Ammon's horn (tissue), 1 donor: ENCODE results near the gene KCNJ5.
A peak's percentile ranks its signal among the peaks of the same experiment; 100 is the strongest.

Experiments
- DNase-seq: peaks from one replicate; pipeline ENCODE4 v3.0.0-alpha.2; 2016; ENCODE audit warnings: low spot score

Gene KCNJ5

DNA sequence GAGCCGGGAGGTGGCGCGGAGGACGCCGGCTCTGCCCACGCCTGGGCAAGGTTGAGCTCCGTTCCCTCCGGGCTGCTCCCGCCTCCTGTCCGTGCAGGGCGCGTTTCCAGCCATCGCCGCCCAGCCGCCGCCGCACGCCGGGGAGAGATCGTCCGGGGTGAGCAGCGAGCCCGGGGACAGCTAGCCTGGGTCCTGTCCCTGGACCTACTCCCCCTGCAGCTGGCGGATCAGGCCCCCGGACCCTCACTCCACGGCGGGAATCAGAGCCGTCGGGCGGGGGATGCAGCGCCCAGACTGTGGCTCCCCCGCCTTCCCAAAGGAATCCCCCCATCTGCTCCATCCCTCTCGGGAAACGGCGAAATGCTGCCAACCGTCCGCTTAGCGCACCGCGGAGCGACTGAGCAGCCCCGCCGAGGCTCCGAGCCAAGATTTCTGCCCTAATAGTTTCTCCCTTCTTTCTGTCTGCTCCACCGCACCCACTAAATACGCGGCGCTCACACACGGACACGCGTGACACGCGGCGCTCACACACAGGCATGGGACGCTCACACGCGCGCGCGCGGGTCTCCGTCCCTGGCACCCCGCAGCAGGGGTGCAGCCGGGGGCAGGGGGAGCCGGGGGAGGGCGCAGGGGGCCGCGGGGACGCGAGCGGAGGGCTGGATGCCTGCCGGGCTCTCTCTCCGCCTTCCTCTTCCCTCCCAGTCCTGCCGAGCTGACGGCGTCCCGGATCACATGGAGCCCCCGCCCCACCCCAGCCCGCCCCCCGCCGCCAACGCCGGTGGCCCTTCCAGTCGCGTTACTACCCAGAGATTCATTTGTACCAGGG lies at the start of gene KCNJ5:
Gene KCNJ5, plus strand, starts transcription at position 814 of the 826 bp plus-strand sequence. CDS start 19,918 bp downstream, outside the sequence.
- no peak for DNase-seq

DNA sequence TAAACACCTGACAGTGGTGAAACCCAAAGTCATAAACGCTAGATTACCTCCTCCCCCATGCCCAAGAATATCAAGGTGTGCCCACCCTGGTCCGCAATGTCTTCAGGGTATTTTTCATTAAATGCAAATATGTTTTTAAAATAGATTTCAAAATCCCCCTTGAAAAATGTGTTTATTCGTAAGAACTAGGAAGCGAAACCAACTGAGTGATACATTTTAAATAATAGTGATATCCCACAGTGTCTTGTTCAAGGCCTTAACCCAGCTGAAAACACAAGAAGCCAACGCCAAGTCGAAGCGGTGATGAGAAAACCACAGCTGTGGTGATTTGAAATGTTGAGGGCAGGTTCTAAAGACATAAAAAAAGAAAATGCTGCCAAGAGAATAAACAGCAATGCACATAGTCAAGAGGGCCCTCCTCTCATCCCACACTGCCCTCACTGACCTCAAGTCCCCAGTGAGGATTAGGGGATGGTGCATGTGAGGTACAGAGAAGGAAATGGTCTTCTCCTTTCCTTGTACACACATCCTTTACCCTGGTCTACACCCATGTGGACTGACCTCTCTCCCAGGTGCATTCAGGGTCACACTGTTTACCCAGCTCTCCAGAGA lies 49.6 kb upstream of the KCNJ5 start:
- DNase-seq: no peak

DNA sequence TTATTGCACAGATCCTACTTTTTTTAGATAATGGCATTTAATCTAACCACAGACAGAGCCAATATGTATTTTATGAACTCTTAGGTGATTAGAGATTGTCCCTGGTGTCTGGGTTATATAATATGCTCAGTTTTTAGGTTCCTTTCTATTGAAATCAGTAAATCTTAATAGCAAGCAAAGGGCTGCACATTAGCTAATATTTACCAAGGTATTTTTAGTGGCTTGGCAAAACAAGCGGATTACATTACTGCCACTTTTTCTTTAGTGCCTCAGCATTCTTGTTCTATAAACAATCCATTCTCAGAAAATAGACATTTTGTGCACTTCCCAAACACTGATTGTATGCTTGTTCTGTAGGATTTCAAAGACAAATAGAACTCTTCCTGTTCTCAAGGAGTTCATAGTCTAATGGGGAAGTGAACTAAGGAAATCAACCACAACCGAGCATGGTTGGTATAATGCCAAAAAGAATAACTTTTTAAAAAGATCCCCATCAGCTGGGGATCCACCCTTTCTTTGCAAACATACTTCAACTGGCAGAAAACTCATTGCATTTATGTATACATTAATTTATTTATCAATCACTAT lies 47.9 kb upstream of the KCNJ5 start:
- DNase-seq: no peak

DNA sequence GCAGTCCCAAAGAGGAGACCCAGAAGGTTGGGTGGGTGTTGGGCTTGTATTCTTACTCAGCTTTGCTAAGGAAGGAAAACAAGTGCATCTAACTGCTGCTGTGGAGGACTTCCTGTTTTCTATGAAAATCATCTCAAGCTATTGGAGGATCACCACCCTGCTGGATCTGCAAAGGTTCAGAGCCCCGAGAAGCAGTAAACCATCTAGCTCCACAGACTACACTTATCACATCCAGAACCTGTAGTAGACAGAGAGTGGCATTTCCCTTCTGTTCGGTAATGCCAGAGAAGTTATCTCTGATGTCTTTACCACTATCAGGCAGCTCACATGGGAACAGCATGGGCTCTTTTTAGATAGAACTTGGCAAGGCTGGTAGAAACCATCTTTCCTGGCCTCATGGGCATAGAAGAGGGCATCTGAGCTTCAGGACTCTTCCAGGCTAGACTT lies 45.8 kb upstream of the KCNJ5 start:
- no peak for DNase-seq

DNA sequence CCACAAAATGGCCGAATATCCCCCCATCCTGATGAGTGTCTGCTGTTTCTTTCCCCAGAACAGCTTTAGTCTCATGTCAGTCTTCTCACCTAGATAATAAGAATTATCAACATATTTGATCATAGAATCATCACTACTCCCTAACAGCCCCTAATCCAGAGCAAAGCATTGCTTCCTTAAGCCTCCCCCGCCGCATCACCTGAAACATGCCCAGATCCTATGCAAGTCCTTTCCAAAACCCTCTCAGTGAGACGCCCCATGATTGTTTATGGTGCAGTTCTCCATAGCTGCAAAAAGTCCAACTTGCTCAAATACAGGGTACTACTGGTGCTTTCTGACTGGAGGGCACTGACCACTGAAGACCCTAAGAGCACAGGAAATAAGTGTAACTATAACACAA lies 44.2 kb upstream of the KCNJ5 start:
- DNase-seq: no peak

DNA sequence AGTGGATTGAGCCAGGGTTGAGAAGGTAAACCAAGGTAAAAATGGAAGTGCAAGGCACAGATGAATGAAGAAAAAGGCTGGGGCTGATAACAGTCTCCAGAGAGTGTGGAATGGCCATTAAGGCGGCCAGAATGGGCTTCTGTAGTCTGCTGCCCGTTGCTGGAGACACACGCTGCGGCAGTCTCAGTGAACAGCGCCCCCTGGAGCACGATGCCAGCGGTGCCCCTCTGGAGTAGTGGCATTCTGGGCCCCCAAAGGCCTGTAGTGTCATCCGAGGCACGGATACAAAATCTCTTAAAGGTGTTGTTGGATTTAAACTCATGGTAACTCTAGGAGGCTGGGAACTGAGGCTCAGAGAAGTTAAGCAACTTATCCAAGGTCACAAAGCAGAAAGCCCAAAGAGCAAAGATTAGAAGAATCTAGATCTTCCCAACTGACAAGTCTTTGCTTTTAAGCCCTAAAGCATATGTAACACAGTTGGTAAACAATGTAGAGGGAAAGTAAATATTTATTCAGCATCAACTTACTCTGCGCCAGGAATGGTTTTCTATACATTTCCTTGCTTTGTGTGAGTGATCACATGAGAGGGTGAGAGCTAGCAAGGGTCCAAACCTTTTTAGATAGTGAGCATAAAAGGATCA lies 42.2 kb upstream of the KCNJ5 start:
- DNase-seq: no peak

DNA sequence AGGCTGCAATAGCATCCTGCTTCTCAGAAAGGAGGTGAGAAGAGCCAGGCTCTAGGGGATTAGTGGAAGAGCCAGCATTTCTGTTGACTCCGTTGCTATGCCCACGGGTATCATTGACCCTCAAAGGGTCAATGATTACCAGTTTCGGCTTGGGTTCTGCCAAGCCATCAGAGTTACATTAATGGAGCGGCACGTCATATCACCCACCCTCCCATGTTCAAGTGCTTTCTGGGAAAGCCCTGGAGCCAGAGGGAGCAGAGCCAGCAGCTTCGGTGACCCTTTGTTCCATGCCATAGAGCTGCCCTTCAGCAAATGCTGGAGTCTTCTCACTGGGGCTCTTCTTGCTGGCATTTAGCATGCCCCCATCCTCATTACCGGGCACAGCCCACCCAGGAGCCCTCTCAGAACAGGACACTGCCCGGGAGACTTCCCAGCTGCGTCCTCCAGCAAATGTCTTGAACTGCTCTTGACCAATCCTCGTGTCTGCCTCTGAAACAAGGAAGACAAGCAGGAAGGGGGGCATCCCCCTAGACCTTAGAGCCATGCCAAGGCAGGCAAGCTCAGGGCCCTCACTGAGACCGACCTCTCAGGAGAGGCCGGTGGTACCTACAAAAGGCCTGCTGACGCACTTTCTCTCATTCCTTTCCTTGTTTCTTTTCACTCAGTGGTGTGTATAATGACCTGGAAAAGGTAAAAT lies 38.7 kb upstream of the KCNJ5 start:
- no peak for DNase-seq

DNA sequence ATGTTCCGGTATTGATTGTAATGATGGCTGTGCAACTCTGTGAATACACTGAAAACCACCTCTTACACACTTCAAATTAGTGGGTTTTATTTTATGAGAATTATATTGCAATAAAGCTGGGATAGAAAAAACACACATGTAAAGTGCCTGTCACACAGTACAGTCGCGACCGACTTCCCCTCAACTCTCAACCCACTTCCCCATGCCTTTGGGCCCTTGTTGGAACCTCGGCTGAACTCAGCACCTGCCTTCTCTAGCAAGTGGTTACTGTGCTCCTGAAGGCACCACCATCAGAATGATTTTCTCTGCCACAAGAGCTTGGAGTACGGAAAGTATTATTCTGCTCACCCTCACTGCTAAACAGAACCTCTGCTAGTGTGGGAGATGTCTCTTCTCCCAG lies 37.6 kb upstream of the KCNJ5 start:
- DNase-seq: no peak

DNA sequence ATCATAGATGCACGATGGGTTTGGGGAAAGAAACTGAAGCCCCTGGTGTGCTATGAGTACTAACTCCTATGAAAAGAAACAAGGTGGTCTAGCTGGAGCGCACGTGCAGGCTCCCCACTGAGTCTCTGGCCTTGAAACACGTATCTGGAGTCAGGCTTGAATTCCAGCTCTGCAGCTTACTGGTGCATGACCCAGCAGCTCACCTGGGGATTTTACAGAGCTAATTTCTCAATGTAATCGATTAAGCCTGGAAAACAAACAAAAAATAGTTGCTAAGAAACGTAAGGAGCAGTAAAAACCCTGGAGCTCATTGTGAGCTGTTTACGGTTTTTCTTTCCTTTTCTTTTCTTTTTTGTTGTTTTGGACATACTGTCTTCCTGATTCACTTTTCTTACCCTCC lies 36.3 kb upstream of the KCNJ5 start:
- DNase-seq: no peak

DNA sequence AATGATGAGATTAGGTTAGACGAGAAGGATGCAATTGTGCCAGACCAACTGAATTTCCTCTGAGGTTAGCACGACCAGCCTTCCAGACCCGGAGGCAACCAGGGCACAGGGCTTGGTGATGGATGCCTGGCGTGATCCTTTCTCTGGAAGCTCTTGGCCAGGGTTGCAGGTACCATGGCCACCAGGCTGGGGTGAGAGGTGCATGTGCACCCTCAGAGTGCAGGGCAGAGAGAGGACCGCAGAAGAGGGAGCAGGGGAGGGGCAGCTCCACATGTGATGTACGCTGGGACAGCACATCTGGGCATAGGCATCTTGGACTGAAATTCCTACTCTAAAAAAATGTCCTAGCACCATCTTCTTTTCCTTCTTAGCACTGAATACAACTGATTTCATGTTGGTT lies 34.9 kb upstream of the KCNJ5 start:
- DNase-seq: no peak

DNA sequence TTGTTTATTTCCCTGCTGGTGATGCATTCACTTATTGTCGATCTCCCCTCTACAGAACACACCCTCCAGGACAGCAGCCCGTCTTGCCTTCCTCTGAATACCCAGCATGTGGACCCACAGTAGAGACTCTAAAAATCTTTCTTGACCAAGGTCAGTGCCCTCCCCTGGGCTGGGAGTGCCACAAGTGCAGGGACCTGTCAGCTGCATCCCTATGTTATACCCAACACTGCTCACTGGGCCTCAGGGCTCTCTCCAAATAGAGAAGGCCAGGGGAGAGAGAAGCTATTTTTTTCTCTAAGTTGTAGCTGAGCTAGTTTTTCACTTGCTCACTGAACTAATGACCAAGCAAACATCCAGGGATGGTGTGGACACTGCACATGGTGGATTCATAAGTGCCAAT lies 33.8 kb upstream of the KCNJ5 start:
- no peak for DNase-seq

DNA sequence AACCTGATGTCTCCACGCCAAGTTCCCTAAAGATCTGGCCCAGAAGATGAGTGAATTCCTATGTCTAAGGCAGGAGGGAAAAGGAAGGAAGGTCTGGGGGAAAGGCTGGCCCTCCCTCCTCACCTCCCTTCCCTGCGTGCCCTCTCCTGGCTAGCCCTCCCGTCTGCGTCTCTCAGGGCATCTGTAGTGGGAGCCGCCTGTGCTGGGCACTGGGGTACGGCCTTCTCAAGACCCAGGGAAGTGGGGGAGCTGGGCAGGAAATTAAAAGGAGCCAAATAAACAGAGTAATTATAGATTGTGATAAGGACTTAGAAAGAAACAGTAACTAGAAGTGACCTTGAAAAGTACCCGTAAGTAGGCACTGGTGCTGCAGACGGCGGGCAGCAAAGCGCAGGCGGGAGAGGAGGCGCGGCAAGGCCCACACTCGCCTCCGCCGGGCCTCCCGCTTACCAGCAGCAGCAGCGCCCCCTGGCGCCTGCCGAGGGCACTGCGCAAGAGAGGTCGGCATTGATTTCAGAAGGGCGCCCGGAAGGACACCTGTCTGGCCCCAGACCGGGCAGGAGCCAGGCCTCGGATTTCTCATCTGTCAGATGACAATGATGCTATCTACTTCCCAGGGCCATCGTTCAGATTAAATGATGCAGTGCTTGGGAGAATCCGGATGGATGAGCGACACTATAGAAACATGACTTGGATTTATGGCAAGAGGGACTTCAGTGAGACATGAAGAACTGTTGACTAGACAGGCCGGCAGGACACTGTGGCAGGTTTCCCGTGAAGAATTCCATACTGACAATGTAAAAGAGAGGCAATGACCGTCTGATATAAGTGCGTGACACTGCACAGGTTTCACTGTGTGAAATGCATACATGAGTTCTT lies 31.4 kb upstream of the KCNJ5 start:
- peak; percentile 40 for DNase-seq

DNA sequence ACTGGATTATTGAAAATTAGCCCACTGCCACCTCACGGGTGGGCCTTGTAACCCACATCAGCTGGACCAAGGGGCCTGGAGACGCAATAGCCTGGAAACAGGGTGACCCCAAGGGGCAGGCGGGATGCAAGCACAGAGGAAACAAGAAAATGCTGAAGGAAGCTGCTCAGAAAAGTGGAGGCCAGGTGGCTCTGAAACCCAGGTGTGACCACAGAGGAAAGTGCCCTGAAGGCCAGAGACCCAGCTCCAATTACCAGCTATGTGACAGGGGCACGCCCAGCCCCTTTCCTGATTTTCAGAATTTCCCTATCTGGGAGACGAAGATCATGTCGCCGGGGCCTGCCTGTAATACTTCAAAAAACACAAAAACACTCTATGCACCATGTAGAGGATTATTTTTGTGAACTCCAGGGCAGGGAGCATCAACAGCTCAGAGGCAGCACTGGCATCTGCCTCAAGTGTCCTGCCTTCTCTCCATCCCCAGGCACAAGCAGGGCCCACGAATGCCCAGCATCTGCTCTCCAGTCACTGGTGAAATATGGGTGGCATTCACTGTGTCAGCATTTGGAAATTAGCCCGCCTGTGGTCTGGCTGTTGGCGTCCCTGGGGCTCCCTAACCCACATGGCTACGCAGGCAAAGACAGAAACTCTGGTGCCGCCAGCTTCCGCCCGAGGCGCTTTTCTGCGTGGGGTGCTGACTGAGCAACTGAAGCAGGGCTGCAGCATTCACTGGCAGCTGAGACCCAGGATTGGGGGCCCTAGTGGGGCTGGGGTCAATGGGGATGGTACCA lies 30.4 kb upstream of the KCNJ5 start:
- no peak for DNase-seq

DNA sequence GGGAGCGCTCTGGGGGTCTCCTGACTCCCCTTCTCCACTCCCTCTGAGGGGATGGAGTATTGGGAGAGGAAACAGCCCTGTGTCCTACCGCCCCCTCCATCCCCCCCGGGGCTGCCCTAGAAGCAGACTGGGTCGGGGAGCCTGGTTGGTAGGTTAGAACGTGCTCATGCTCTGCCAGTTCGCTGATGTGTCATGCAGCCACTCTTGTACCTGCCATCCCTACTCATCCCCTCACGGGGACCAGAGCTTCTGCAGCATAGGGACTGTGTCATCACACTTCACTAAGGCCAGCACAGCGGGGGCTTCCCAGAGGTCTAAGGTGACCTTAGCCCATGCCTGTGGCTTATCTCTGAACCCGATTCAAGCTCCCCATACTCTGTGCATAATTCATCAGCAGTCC lies 28.8 kb upstream of the KCNJ5 start:
- DNase-seq: no peak

DNA sequence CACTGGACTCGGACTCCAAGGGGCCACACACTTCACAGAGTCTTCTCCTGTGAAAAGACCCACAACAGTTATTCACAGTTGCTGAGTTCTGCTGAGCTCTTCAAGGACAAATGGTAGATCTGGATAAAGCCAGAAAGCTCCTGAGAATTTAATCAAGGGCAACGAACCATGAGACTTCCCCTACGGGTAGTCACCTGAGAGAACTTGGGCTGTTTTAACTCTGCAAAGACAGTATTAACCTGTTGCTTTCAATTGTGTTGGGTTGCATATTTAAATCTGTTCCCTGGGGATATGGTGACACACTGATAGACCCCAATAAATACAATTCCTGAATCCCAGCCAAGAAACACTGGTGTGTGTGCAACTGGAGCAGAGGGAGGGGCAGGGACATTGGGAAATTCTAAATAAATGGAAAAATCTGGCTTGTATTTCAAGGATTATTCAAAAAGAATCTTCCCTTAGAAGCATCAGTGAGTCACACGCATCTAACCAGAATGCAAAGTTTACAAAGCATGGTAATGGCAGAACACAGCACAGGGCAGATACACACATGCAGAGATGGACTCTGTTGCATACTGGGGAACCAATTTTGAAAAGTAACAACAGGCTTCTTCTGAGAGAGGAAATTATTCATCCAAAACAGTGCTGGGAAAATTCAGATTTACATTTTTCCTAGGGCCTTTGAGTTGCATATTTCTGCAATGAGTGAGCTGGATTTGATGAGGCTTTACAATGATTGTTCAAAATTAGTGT lies 28.1 kb upstream of the KCNJ5 start:
- no peak for DNase-seq

DNA sequence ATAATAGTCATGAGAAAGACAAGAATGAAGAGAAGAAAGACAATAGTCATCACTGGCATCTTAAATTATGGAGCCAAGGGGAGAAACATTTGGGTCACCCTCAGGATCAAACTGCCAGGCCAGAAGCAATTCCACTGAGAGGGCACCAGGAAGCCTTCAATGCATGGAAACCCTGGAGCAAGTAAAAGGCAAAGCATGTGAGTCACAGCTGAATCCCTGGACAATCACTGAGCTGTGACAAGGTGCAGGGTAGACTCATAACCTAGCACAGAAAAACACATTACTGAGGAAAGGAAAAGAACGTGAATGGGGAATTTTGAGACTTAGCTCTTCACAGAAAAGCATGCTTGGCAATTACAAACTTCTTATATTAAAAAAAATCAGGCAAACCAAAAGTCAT lies 25.7 kb upstream of the KCNJ5 start:
- DNase-seq: no peak

DNA sequence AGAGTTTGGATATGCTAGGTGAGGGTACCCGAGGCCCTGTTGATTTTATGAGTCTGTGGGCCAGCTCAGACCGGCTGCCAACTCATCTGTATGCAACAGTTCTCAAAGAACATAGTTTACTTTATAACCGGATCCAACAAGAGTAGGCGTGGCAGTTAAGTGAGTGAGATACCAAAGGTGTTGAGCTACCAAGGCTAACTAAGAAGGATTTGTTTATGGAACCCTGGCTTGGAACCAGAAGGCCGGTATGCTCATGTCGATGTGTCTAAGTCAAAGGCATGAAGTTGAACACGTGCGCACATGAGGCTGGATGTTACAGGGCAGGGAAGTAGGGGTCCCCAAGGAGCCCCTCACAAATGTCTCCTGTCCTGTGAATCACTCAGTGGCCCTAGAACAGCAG lies 23.9 kb upstream of the KCNJ5 start, which contains the start of gene KCNJ1:
Gene KCNJ1, minus strand, starts transcription at position 20 of the 400 bp plus-strand sequence. CDS start 27,053 bp downstream, outside the sequence.
- no peak for DNase-seq

DNA sequence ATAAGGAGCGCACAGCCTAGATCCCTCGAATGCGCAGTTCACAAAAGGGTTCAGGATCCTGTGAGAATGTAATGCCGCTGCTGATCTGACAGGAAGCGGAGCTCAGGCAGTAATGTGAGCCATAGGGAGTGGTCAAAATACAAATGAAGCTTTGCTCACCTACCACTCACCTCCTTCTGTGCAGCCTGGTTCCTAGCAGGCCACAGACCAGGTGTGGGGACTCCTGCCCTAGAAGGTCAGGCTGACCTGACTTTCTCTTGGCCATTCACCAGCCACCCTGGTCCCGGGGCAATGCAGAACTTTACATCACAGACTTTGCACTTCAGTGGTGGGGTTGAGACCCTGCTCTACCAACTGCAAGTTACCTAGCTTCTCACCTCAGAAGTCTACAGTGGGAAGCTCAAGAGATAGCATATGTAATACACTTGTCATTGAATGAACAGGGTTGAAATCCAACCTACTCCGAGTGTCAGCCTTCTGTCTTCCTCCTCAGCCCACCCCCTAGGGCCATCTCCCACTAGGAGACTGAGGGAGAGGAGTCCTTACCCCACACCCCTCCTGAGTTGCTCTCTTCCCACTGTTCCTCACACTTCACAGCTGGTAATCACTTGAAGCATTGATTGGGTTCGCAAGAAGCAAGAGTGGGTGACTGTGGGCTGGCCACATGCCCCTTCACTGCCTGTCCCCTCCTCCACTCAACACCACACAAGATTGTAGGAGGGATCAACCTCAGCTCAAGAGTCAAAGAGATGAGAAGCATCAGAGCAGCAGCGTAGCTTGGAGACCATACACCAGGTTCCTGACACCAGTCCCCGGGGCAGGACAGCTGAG lies 22.1 kb upstream of the KCNJ5 start:
- DNase-seq: no peak
